Mesangial cell (primary cell): Measurements from ENCODE around the gene OR8K3. TPM values are rescaled to one million over a fixed set of nuclear protein-coding genes. Genes with fewer than 3 reads are reported as not detected.

ENCODE experiments used
- total RNA-seq: library from RNA; depleted of rRNA; stranded (reverse); fragments of >200 nt; gene quantifications from 2 replicates; pipeline ENCODE4 v1.2.3, GENCODE V29; 2015

OR8K3 gene
- not detected in 2 replicates for total RNA-seq

DNA sequence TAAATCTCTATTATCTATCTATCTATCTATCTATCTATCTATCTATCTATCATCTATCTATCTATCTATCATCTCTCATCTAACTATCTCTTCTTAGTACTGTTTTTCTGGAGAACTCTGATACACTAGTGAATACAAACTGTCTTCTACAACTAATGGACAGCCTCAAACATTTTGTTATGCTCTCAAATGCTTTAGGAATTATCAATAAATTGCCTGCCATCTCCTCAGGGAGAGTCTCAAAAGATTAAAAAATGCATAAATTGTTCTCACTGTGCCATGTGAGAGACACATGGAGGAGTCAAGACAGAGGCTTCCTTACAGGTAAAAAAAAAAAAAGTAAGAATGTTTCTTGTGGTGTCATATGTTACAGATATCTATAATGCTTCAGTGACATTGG, at the start of gene OR8K3:
Gene OR8K3 (plus strand): TSS at position 301 of the 400 bp plus-strand sequence. CDS start 3,163 bp downstream, outside the sequence.

GRCh38 chr11:56273854-56274253, 41.1 kb upstream of the OR8K3 start, which contains the start of gene OR5T1:
Gene OR5T1, plus strand, starts transcription at chr11:56274154. Its CDS starts 1,485 bp downstream, at chr11:56275639.

GRCh38 chr11:56292154-56292553, 22.8 kb upstream of the OR8K3 start, which contains the start of gene OR8H1:
Gene OR8H1, minus strand, starts transcription at chr11:56292254. Its CDS starts 1,192 bp downstream, at chr11:56291062.

GRCh38 chr11:56345739-56346138, 30.8 kb downstream of the OR8K3 start, which contains the start of gene OR8K1:
Gene OR8K1, plus strand, starts transcription at chr11:56346039. Its CDS starts 0 bp downstream, at chr11:56346039.

DNA sequence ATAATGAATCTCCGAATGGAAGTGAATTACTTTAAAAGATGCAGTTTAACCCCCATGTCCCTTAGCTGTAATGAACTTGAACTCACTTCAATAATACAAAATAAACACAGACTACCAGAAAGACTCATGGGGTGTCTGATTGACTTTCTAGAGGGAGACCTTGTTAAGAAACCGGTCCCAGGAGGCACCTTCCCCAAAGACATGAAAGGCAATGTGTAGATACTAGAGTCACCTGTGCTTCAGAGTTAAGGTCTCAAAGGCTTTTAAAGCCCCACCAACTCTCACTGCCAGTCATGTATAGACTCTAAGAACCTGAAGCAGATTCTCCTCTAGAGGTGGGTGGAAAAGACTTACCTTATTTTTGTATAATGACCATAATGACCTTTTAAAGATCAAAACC, 39.0 kb downstream of the OR8K3 start, which contains the start of gene OR8J1:
Gene OR8J1 (plus strand): TSS at position 301 of the 400 bp plus-strand sequence. CDS start 5,956 bp downstream, outside the sequence.

Other genes starting within 250 kb of the OR8K3 start
- gene OR8I2, start 221.8 kb upstream of the OR8K3 start, total RNA-seq, result not detected in 2 replicates
- gene OR8H2, start 211.5 kb upstream of the OR8K3 start, total RNA-seq, result not detected in 2 replicates
- not detected in 2 replicates for gene OR8H3, start 192.8 kb upstream of the OR8K3 start, total RNA-seq
- not detected in 2 replicates for gene OR8J3, start 174.9 kb upstream of the OR8K3 start, total RNA-seq
- gene OR8K5, start 154.8 kb upstream of the OR8K3 start, total RNA-seq, result not detected in 2 replicates
- gene OR5J2, start 138.5 kb upstream of the OR8K3 start, total RNA-seq, result not detected in 2 replicates
- gene OR5T2, start 80.9 kb upstream of the OR8K3 start, total RNA-seq, result not detected in 2 replicates
- gene OR5T3, start 62.9 kb upstream of the OR8K3 start, total RNA-seq, result not detected in 2 replicates
- not detected in 2 replicates for gene OR5T1, start 41.0 kb upstream of the OR8K3 start, total RNA-seq
- gene OR8H1, start 22.9 kb upstream of the OR8K3 start, total RNA-seq, result not detected in 2 replicates
- not detected in 2 replicates for gene OR8K1, start 30.9 kb downstream of the OR8K3 start, total RNA-seq
- not detected in 2 replicates for gene OR8J1, start 39.1 kb downstream of the OR8K3 start, total RNA-seq
- gene OR8U1, start 60.5 kb downstream of the OR8K3 start, total RNA-seq, result not detected in 2 replicates
- gene OR5AL1, start 97.6 kb downstream of the OR8K3 start, total RNA-seq, result not detected in 2 replicates
- gene OR5M3, start 158.2 kb downstream of the OR8K3 start, total RNA-seq, result not detected in 2 replicates
- not detected in 2 replicates for gene OR5M8, start 176.2 kb downstream of the OR8K3 start, total RNA-seq
- gene OR5M11, start 228.1 kb downstream of the OR8K3 start, total RNA-seq, result not detected in 2 replicates